H1 (cell line): ENCODE data around the gene CSF1. TPM values are rescaled to one million over a fixed set of nuclear protein-coding genes. Genes with fewer than 3 reads are reported as not detected.

Source experiments
- CTCF ChIA-PET: fragments of 300-600 bp; sonication (Branson Sonifier 250); formaldehyde crosslinking; loops from one replicate; lab custom pipeline; 2021; ENCODE audit not compliant: partially characterized antibody; lab: Charles Lee
- POLR2A ChIA-PET: fragments of 300-600 bp; sonication (Branson Sonifier 250); formaldehyde crosslinking; loops from one replicate; lab custom pipeline; 2021; ENCODE audit warnings: inconsistent platforms; ENCODE audit not compliant: partially characterized antibody; lab: Charles Lee
- DNase-seq, 2 experiments: peaks; one replicate each; pipeline versions ENCODE4 v3.0.0 to v3.0.0-alpha.2; 2010 to 2022; ENCODE audit warnings: low spot score in 2 of 2, low read depth in 1 of 2, mixed read lengths in 1 of 2
- FAIRE-seq: peaks from 2 replicates; lab custom pipeline; 2011; peaks lifted over from hg19 to GRCh38; lab: Jason Lieb, UNC
- H2AFZ ChIP-seq: 2 replicates; pipeline ENCODE4 v1.8.1; 2012; ENCODE audit warnings: low read length, inconsistent platforms
- H2AK5ac ChIP-seq: 2 replicates; pipeline ENCODE4 v1.6.1; 2013; ENCODE audit warnings: low read depth, low read length
- H2BK120ac ChIP-seq: replicated peaks from 2 replicates; pipeline ENCODE3; 2013; ENCODE audit warnings: low read depth, low read length, inconsistent platforms
- H2BK12ac ChIP-seq: 2 replicates; pipeline ENCODE4 v1.6.1; 2013; ENCODE audit warnings: low read depth, low read length
- H2BK15ac ChIP-seq: 2 replicates; pipeline ENCODE4 v1.6.1; 2013; ENCODE audit warnings: low read length
- H2BK20ac ChIP-seq: 2 replicates; pipeline ENCODE4 v1.6.1; 2013; ENCODE audit warnings: low read length
- H2BK5ac ChIP-seq: 2 replicates; pipeline ENCODE4 v1.6.1; 2013; ENCODE audit warnings: low read depth, low read length
- H3K14ac ChIP-seq: 2 replicates; pipeline ENCODE4 v1.6.1; 2013; ENCODE audit warnings: inconsistent platforms; ENCODE audit not compliant: insufficient read length
- H3K18ac ChIP-seq: 2 replicates; pipeline ENCODE4 v1.6.1; 2013; ENCODE audit warnings: low read length; ENCODE audit errors: extremely low read depth
- H3K23ac ChIP-seq: 2 replicates; pipeline ENCODE4 v1.6.1; 2013; ENCODE audit warnings: inconsistent platforms; ENCODE audit not compliant: insufficient read length
- H3K23me2 ChIP-seq: 2 replicates; pipeline ENCODE4 v1.6.1; 2013; ENCODE audit warnings: low read depth, low read length
- H3K27ac ChIP-seq: 2 replicates; pipeline ENCODE4 v1.6.1; 2011; ENCODE audit warnings: low read depth, low read length, inconsistent platforms
- H3K27me3 ChIP-seq, 4 experiments: replicated peaks in 1 of 4; 1 replicate in 1 of 4; 2 replicates in 3 of 4; pipeline versions ENCODE4 v1.6.1 to v1.8.1; 2011 to 2013; ENCODE audit warnings: low read length in 3 of 4, mild to moderate bottlenecking in 3 of 4, inconsistent platforms in 2 of 4, mixed read lengths in 2 of 4, moderate library complexity in 1 of 4; ENCODE audit not compliant: control insufficient read depth in 3 of 4, insufficient read depth in 3 of 4; ENCODE audit errors: extremely low read depth in 1 of 4
- H3K36me3 ChIP-seq, 4 experiments: 2 replicates each; pipeline versions ENCODE4 v1.6.1 to v1.8.1; 2011 to 2013; ENCODE audit warnings: mild to moderate bottlenecking in 4 of 4, low read length in 3 of 4, moderate library complexity in 2 of 4, control low read depth in 1 of 4, inconsistent platforms in 1 of 4; ENCODE audit not compliant: insufficient read depth in 4 of 4, control insufficient read depth in 2 of 4
- H3K4ac ChIP-seq: replicated peaks from 2 replicates; pipeline ENCODE3; 2013; ENCODE audit warnings: low read length, low read depth, mixed read lengths, inconsistent platforms; ENCODE audit not compliant: insufficient read length
- H3K4me1 ChIP-seq, 4 experiments: replicated peaks in 1 of 4; 1 replicate in 1 of 4; 2 replicates in 3 of 4; pipeline versions ENCODE4 v1.6.1 to v1.8.1; 2011 to 2013; ENCODE audit warnings: low read length in 3 of 4, inconsistent platforms in 2 of 4, mixed read lengths in 1 of 4; ENCODE audit not compliant: insufficient read depth in 4 of 4, control insufficient read depth in 3 of 4
- H3K4me2 ChIP-seq, 2 experiments: 2 replicates each; pipeline versions ENCODE4 v1.6.1 to v1.8.1; 2011 to 2013; ENCODE audit warnings: low read depth in 2 of 2, low read length in 2 of 2, control low read depth in 1 of 2, inconsistent platforms in 1 of 2, mild to moderate bottlenecking in 1 of 2; ENCODE audit not compliant: insufficient read depth in 1 of 2
- H3K4me3 ChIP-seq, 4 experiments: fragments of 200-600, 300-600 bp in 1 of 4; sonication (generic), shearing (Covaris generic), sonication (Bioruptor Twin) in 1 of 4; 2 replicates each; pipeline versions ENCODE4 v1.5.1 to v1.8.1; 2011 to 2016; ENCODE audit warnings: low read length in 4 of 4, low read depth in 3 of 4, control low read depth in 2 of 4, inconsistent platforms in 2 of 4, mild to moderate bottlenecking in 2 of 4, mixed read lengths in 1 of 4, moderate library complexity in 1 of 4; ENCODE audit not compliant: insufficient read depth in 2 of 4; ENCODE audit errors: extremely low read depth in 1 of 4
- H3K56ac ChIP-seq: replicated peaks from 2 replicates; pipeline ENCODE3; 2013; ENCODE audit warnings: low read depth, mild to moderate bottlenecking, mixed read lengths, low read length, inconsistent platforms; ENCODE audit not compliant: insufficient read length
- H3K79me1 ChIP-seq: 2 replicates; pipeline ENCODE4 v1.6.1; 2013; ENCODE audit warnings: low read depth, low read length, control low read depth
- H3K79me2 ChIP-seq, 2 experiments: 2 replicates each; pipeline versions ENCODE4 v1.6.1 to v1.8.1; 2012 to 2013; ENCODE audit warnings: low read length in 2 of 2, mild to moderate bottlenecking in 2 of 2, inconsistent platforms in 1 of 2; ENCODE audit not compliant: insufficient read depth in 2 of 2, control insufficient read depth in 1 of 2
- H3K9ac ChIP-seq, 4 experiments: replicated peaks in 1 of 4; 1 replicate in 1 of 4; 2 replicates in 3 of 4; pipeline versions ENCODE4 v1.6.1 to v1.8.1; 2011 to 2013; ENCODE audit warnings: low read depth in 3 of 4, low read length in 3 of 4, control low read depth in 2 of 4, mild to moderate bottlenecking in 2 of 4, moderate library complexity in 2 of 4, inconsistent platforms in 1 of 4; ENCODE audit errors: extremely low read depth in 1 of 4
- H3K9me3 ChIP-seq, 2 experiments: 2 replicates each; pipeline versions ENCODE4 v1.6.1 to v1.8.1; 2012 to 2013; ENCODE audit warnings: mild to moderate bottlenecking in 2 of 2, moderate library complexity in 2 of 2, control low read depth in 1 of 2, inconsistent platforms in 1 of 2, low read depth in 1 of 2, low read length in 1 of 2, mixed read lengths in 1 of 2; ENCODE audit not compliant: insufficient read depth in 2 of 2
- H4K20me1 ChIP-seq, 2 experiments: replicated peaks in 1 of 2; 2 replicates each; pipeline versions ENCODE3 to v1.8.1; 2011 to 2013; ENCODE audit warnings: inconsistent platforms in 2 of 2, low read length in 2 of 2, mild to moderate bottlenecking in 1 of 2; ENCODE audit not compliant: insufficient read depth in 2 of 2, control insufficient read depth in 1 of 2
- H4K5ac ChIP-seq: 2 replicates; pipeline ENCODE4 v1.6.1; 2013; ENCODE audit warnings: low read length, low read depth, mixed read lengths, inconsistent platforms; ENCODE audit not compliant: insufficient read length
- H4K8ac ChIP-seq: 2 replicates; pipeline ENCODE4 v1.8.0; 2013; ENCODE audit warnings: mild to moderate bottlenecking, moderate library complexity, low read length, inconsistent platforms; ENCODE audit not compliant: insufficient read depth; ENCODE audit errors: extremely low read depth
- H4K91ac ChIP-seq: replicated peaks from 2 replicates; pipeline ENCODE3; 2013; ENCODE audit warnings: low read length, mixed read lengths, inconsistent platforms; ENCODE audit not compliant: insufficient read length
- ASH2L ChIP-seq: fragments of 200-600, 300-600 bp; sonication (generic); IDR thresholded peaks from one replicate; pipeline ENCODE4 v1.7.1; 2017; ENCODE audit warnings: low read length
- CHD2 ChIP-seq: IDR thresholded peaks from 2 replicates; pipeline ENCODE4 v1.6.1; 2012; ENCODE audit warnings: low read length, improper control_type of control experiment
- EGR1 ChIP-seq: IDR thresholded peaks from 2 replicates; pipeline ENCODE4 v1.6.1; 2011; ENCODE audit warnings: low read depth, low read length, borderline replicate concordance
- FOSL1 ChIP-seq: IDR thresholded peaks from 2 replicates; pipeline ENCODE4 v1.6.1; 2011; ENCODE audit warnings: mild to moderate bottlenecking, low read depth, low read length, moderate library complexity; ENCODE audit not compliant: insufficient read depth
- JUN ChIP-seq: IDR thresholded peaks from 2 replicates; pipeline ENCODE4 v1.6.1; 2011; ENCODE audit warnings: low read depth, mild to moderate bottlenecking, improper control_type of control experiment, low read length
- KDM5A ChIP-seq: fragments of 200-600 bp; IDR thresholded peaks from 2 replicates; pipeline ENCODE4 v1.7.1; 2012; ENCODE audit warnings: mild to moderate bottlenecking, low read length, inconsistent platforms, mixed read lengths
- RBBP5 ChIP-seq: IDR thresholded peaks from 2 replicates; pipeline ENCODE4 v1.7.1; 2012; ENCODE audit warnings: low read depth, mild to moderate bottlenecking, inconsistent platforms, low read length, moderate library complexity, borderline replicate concordance
- RNF2 ChIP-seq: fragments of 200-900, 300-1000 bp; sonication (generic); IDR thresholded peaks from 2 replicates; pipeline ENCODE4 v1.7.1; 2016; ENCODE audit warnings: borderline replicate concordance, low read depth, mild to moderate bottlenecking, antibody characterized with exemption, low read length; ENCODE audit not compliant: poor library complexity, severe bottlenecking; ENCODE audit errors: missing control alignments
- SIN3A ChIP-seq, 2 experiments: IDR thresholded peaks in 1 of 2; conservative IDR thresholded peaks in 1 of 2; 2 replicates each; pipeline ENCODE4 v1.6.1; 2011 to 2012; ENCODE audit warnings: low read length in 2 of 2, improper control_type of control experiment in 1 of 2, low read depth in 1 of 2, mild to moderate bottlenecking in 1 of 2
- SP2 ChIP-seq: IDR thresholded peaks from 2 replicates; pipeline ENCODE4 v1.6.1; 2012; ENCODE audit warnings: mild to moderate bottlenecking, low read length, inconsistent platforms
- SRF ChIP-seq: IDR thresholded peaks from 2 replicates; pipeline ENCODE4 v1.6.1; 2011; ENCODE audit warnings: mild to moderate bottlenecking, low read depth, low read length, moderate library complexity
- TAF1 ChIP-seq: IDR thresholded peaks from 2 replicates; pipeline ENCODE4 v1.6.1; 2011; ENCODE audit warnings: mild to moderate bottlenecking, low read depth, low read length
- TBP ChIP-seq: IDR thresholded peaks from 2 replicates; pipeline ENCODE4 v1.6.1; 2011; ENCODE audit warnings: low read depth, low read length, improper control_type of control experiment
- TCF12 ChIP-seq: IDR thresholded peaks from 2 replicates; pipeline ENCODE4 v1.6.1; 2011; ENCODE audit warnings: low read depth, mild to moderate bottlenecking, low read length
- WGBS, 2 experiments: shearing (Covaris generic) in 1 of 2; methylation state at CpG; one replicate each; pipeline versions ENCODE4 v1.1.6 to v1.1.7; 2013 to 2015; ENCODE audit warnings: low lambda C conversion rate in 2 of 2, mixed read lengths in 2 of 2, inconsistent platforms in 1 of 2, low coverage in 1 of 2, missing lambda C conversion rate in 1 of 2; ENCODE audit not compliant: insufficient replicate concordance in 2 of 2, insufficient coverage in 1 of 2, insufficient read length in 1 of 2; ENCODE audit errors: extremely low coverage in 1 of 2, missing lambda C conversion rate in 1 of 2; 5-methylcytosine and 5-hydroxymethylcytosine counted together
- polyA plus RNA-seq, 7 experiments: library from polyadenylated mRNA; depleted of rRNA in 3 of 7; stranded (reverse) in 5 of 7; unstranded in 2 of 7; fragments of >200 nt in 5 of 7; fragments of 200-250 nt in 2 of 7; gene quantifications; 1 replicate in 5 of 7; 2 replicates in 1 of 7; 4 replicates in 1 of 7; pipeline versions ENCODE4 v1.2.1 to v1.2.3, GENCODE V29; 2011 to 2013; ENCODE audit warnings: missing spikeins in 2 of 7, mixed read lengths in 2 of 7
- total RNA-seq: library from RNA; stranded (reverse); fragmentation: NEBNext Ultra II Directional; extraction: Animal tissue kit (Norgen Biotek cat#: 25700); gene quantifications from 2 replicates; pipeline ENCODE4 v1.2.1, GENCODE V29; 2021

Gene CSF1
- total and polyA plus RNA-seq, 2 of the 8 experiments (the other 6 are each of a cell fraction or from before 2014, with no cell fraction given): 3.3 to 5.4 TPM

DNA sequence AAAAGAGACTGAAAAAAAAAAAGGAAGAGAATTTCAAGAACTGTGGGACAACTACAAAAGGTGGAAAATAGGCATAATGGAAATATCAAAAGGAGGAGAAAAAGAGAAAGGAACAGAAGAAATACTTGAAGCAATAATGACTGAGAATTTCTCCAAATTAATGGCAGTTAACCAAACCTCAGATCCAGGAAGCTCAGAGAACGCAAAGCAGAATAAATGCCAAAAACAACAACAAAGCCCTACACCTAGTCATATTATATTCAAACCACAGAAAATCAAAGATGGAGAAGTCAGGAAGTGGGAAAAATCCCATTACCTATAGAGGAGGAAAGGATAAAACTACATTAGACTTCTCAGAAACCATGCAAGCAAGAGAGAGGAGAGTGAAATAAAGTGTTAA lies 53.2 kb downstream of the CSF1 start:
- Histone ChIP-seq H2BK12ac (no peak overlapping the region), H2AFZ (no peak overlapping the region), H3K4me2 (no peak overlapping the region), H3K4me3 (no peak overlapping the region), H3K14ac (no peak overlapping the region), H4K20me1 (peaks cover 0 to 2% of the 10 kb centered on the region in 2 experiments), H2BK15ac (no peak overlapping the region), H3K27me3 (peaks cover 0 to 2% (median under 1%) of the 10 kb centered on the region in 4 experiments; a peak in 4 of 7 replicates), H3K36me3 (no peaks in the 10 kb centered on the region), H4K5ac (no peak overlapping the region), H4K91ac (no peak overlapping the region), H3K79me1 (no peaks in the 10 kb centered on the region), H3K27ac (no peak overlapping the region), H3K9me3 (no peaks in the 10 kb centered on the region), H3K79me2 (no peaks in the 10 kb centered on the region), H3K18ac (no peak overlapping the region), H3K23me2 (no peaks in the 10 kb centered on the region), H2AK5ac (no peak overlapping the region), H3K23ac (no peak overlapping the region), H4K8ac (no peak overlapping the region), H2BK5ac (no peak overlapping the region), H3K4ac (no peak overlapping the region), H3K56ac (no peak overlapping the region), H2BK20ac (no peak overlapping the region), H3K9ac (no peak overlapping the region), H3K4me1 (peaks cover 5 to 22% (median 15%) of the 10 kb centered on the region in 4 experiments; a peak in 6 of 7 replicates), H2BK120ac (no peak overlapping the region)
- ChIA-PET CTCF (interaction anchor here (0.6 to 2.6 kb wide), 3 partner anchors 187 to 863 kb away, joined by 3 to 10 read pairs (median 4); no protein-coding TSS in a partner anchor), POLR2A (no interaction called here)
- DNase-seq (no peak), FAIRE-seq (no peak)
- TF ChIP-seq TAF1 (no peak), ASH2L (no peak), CHD2 (no peak), SRF (no peak), RBBP5 (no peak), SP2 (no peak), EGR1 (no peak), FOSL1 (no peak), RNF2 (no peak), TCF12 (no peak), TBP (no peak), JUN (no peak), SIN3A (conservative IDR thresholded peaks at IDR 0.05 in 1 of 2, IDR thresholded peaks at IDR 0.05 in 1 of 2; ENCODE audit: low read depth in 1 of 2, low read length in 2 of 2) (no peak), KDM5A (no peak)
- WGBS, 2 experiments: 86% methylated on average over 1 of the region's 1 CpG; no CpG with 5 or more reads in 1 of the 2 experiments
